ENCODE measurements around the gene TXNDC17. TPM values are rescaled to one million over a fixed set of nuclear protein-coding genes. Genes with fewer than 3 reads are reported as not detected.

The TXNDC17 gene
- total and polyA plus RNA-seq, 9 of the 15 experiments (the other 6 are each of a cell fraction or from before 2014, with no cell fraction given): 108 to 759 (median 179) TPM

DNA sequence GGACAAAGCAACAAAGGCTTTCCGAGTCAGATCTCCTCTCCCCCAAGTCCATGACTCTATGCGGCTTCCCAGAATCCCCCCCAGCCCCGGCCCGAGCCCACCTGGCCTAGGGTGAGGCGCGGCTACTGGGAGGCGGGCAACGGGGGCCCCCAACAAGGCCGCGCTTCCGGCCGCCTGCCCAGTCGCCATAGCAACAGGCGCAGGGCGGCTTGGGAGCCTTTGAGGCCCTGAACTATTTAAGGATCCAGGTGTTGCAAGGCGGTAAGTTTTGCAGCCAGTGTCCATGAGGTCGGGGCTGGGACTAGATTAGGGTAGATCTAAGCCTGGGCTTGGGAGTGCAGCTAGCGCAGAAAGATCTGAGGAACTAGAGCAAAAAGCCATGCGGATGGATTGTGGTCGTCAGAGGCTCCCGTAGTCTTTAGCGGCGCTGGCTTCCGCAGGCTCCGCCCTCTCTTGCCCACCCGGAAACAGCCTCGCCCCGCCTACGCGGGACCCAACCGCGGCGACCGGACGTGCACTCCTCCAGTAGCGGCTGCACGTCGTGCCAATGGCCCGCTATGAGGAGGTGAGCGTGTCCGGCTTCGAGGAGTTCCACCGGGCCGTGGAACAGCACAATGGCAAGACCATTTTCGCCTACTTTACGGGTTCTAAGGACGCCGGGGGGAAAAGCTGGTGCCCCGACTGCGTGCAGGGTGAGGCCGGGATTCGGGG is at the start of gene TXNDC17, which contains the start of gene KIAA0753 (continued):
- TF ChIP-seq ZNF655 (CRISPR knock-in tag; IDR thresholded peaks at IDR 0.05) (no peak), NBN (IDR thresholded peaks at IDR 0.05; ENCODE audit: low read depth) (no peak), ID3 (CRISPR knock-in tag; IDR thresholded peaks at IDR 0.05) (no peak), ID3 (tag; IDR thresholded peaks at IDR 0.05) (no peak), MEF2A (IDR thresholded peaks at IDR 0.05; ENCODE audit: control insufficient read depth, low read depth, low read length) (peak; percentile 44; the same call in 1 of the 2 replicates), ARID1B (IDR thresholded peaks at IDR 0.05) (no peak), MEIS2 (IDR thresholded peaks at IDR 0.05; ENCODE audit: partially characterized antibody) (no peak), RFX5 (IDR thresholded peaks at IDR 0.05; ENCODE audit: low read depth, low read length) (no peak), CBX3 (IDR thresholded peaks at IDR 0.05; ENCODE audit: borderline replicate concordance in 1 of 2, low read length in 2 of 2) (no peak), NFYB (IDR thresholded peaks at IDR 0.05; ENCODE audit: extremely low read depth, insufficient read length) (no peak), PHF21A (IDR thresholded peaks at IDR 0.05; ENCODE audit: borderline replicate concordance, low read depth) (no peak), CREB1 (IDR thresholded peaks at IDR 0.05) (no peak), CREB1 (CRISPR knock-in tag; IDR thresholded peaks at IDR 0.05) (0 out of 2 replicates have a peak, but pooled peaks have one; percentile 19), ZNF609 (CRISPR knock-in tag; IDR thresholded peaks at IDR 0.05; ENCODE audit: borderline replicate concordance) (no peak), ZNF274 (IDR thresholded peaks at IDR 0.05; ENCODE audit: borderline replicate concordance, low read depth, low read length) (no peak), NFATC3 (IDR thresholded peaks at IDR 0.05) (no peak), FIP1L1 (IDR thresholded peaks at IDR 0.05; ENCODE audit: low read depth, low read length, poor library complexity, severe bottlenecking) (peak; percentile 27), HIVEP1 (CRISPR knock-in tag; IDR thresholded peaks at IDR 0.05) (no peak), MBD2 (IDR thresholded peaks at IDR 0.05; ENCODE audit: borderline replicate concordance, low read depth) (peak; percentile 40; the same call in 1 of the 2 replicates), ZNF175 (CRISPR knock-in tag; IDR thresholded peaks at IDR 0.05; ENCODE audit: low read depth) (no peak), SAP30 (IDR thresholded peaks at IDR 0.05; ENCODE audit: borderline replicate concordance, insufficient read depth, low read depth, low read length, poor library complexity, severe bottlenecking) (peak; percentile 45), ZNF583 (CRISPR knock-in tag; IDR thresholded peaks at IDR 0.05) (no peak)
- TF ChIP-seq, protein P1, sequence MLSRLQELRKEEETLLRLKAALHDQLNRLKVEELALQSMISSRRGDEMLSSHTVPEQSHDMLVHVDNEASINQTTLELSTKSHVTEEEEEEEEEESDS (CRISPR knock-in tag; IDR thresholded peaks at IDR 0.05): no peak

Data from K562 (cell line).